Thyroid gland (tissue), 4 donors: Measurements from ENCODE around the gene SPAG7. TPM values are rescaled to one million over a fixed set of nuclear protein-coding genes. Genes with fewer than 3 reads are reported as not detected.
A peak's percentile ranks its signal among the peaks of the same experiment; 100 is the strongest.

ENCODE experiments used
- DNase-seq, 2 donors: peaks; one replicate each; pipeline ENCODE4 v3.0.0-alpha.2; 2019
- H3K27ac ChIP-seq, 3 donors: fragments of 200-600 bp; sonication (generic); 1 replicate in 2 of 3; 2 replicates in 1 of 3; pipeline ENCODE4 v1.5.1; 2016 to 2019; ENCODE audit warnings: mild to moderate bottlenecking in 1 of 3, moderate library complexity in 1 of 3
- H3K27me3 ChIP-seq: fragments of 200-600 bp; sonication (generic); one replicate; pipeline ENCODE4 v1.5.1; 2019
- H3K36me3 ChIP-seq, 2 donors: fragments of 200-600 bp; sonication (generic); one replicate each; pipeline ENCODE4 v1.5.1; 2016 to 2019
- H3K4me1 ChIP-seq, 2 donors: fragments of 200-600 bp; sonication (generic); one replicate each; pipeline ENCODE4 v1.5.1; 2017 to 2019
- H3K4me3 ChIP-seq, 3 donors: fragments of 200-600 bp; sonication (generic); replicated peaks in 1 of 3; 1 replicate in 2 of 3; 2 replicates in 1 of 3; pipeline ENCODE4 v1.5.1; 2016; ENCODE audit warnings: mild to moderate bottlenecking in 1 of 3
- H3K9me3 ChIP-seq: fragments of 200-600 bp; sonication (generic); one replicate; pipeline ENCODE4 v1.5.1; 2017
- POLR2A ChIP-seq, 2 donors: fragments of 450-650 bp; IDR thresholded peaks; one replicate each; pipeline ENCODE4 v1.6.1; 2017; ENCODE audit warnings: antibody characterized with exemption in 2 of 2, mild to moderate bottlenecking in 2 of 2, moderate library complexity in 1 of 2
- WGBS, 2 donors: methylation state at CpG; one replicate each; pipeline ENCODE4 v1.1.5; 2017; 5-methylcytosine and 5-hydroxymethylcytosine counted together
- intact Hi-C: fragments of 100-400 bp; cut with DNase I; formaldehyde crosslinking; loops from one replicate; pipeline ENCODE4 v1.15.1; 2023
- total RNA-seq, 4 donors: library from RNA; depleted of rRNA; stranded (reverse); fragments of >200 nt; gene quantifications; one replicate each; pipeline ENCODE4 v1.2.3, GENCODE V29; 2016
- TF ChIP-seq, protein P1 (sequence below), 6 experiments: fragments of 200-600 bp in 3 of 6; fragments of 450-650 bp in 3 of 6; sonication (generic) in 3 of 6; IDR thresholded peaks; one replicate each; pipeline ENCODE4 v1.5.1; 2016 to 2019; ENCODE audit warnings: antibody characterized with exemption in 6 of 6, mild to moderate bottlenecking in 2 of 6, inconsistent platforms in 1 of 6, moderate library complexity in 1 of 6

The SPAG7 gene, protein sequence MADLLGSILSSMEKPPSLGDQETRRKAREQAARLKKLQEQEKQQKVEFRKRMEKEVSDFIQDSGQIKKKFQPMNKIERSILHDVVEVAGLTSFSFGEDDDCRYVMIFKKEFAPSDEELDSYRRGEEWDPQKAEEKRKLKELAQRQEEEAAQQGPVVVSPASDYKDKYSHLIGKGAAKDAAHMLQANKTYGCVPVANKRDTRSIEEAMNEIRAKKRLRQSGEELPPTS
- 10 to 100 TPM; 50.5 to 69.7 (median 68.3) TPM for total RNA-seq

GRCh38 chr17:4967539-4968485, at the start of gene SPAG7:
SPAG7 (minus strand) TSS chr17:4967817; CDS start chr17:4967804, 13 bp downstream.
- intact Hi-C loops: no loop called here
- peak in 1 of 2 donors; percentile 75 for TF ChIP-seq POLR2A (IDR thresholded peaks at IDR 0.05)
- TF ChIP-seq, protein P1, sequence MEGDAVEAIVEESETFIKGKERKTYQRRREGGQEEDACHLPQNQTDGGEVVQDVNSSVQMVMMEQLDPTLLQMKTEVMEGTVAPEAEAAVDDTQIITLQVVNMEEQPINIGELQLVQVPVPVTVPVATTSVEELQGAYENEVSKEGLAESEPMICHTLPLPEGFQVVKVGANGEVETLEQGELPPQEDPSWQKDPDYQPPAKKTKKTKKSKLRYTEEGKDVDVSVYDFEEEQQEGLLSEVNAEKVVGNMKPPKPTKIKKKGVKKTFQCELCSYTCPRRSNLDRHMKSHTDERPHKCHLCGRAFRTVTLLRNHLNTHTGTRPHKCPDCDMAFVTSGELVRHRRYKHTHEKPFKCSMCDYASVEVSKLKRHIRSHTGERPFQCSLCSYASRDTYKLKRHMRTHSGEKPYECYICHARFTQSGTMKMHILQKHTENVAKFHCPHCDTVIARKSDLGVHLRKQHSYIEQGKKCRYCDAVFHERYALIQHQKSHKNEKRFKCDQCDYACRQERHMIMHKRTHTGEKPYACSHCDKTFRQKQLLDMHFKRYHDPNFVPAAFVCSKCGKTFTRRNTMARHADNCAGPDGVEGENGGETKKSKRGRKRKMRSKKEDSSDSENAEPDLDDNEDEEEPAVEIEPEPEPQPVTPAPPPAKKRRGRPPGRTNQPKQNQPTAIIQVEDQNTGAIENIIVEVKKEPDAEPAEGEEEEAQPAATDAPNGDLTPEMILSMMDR (IDR thresholded peaks at IDR 0.05): peak in 1 of 6 experiments; percentile 11
- peak; percentile 94 for DNase-seq
- H3K4me3 ChIP-seq: peak within 1 kb of the TSS; percentile 56 to 88 (median 65)
- no peaks in the 10 kb centered on the region for H3K27me3 ChIP-seq
- peaks cover 11 to 13% of the 10 kb centered on the region in 2 donors for H3K36me3 ChIP-seq
- WGBS, 2 donors: 2 to 3% methylated on average over 40 to 48 of the region's 66 CpGs
- peaks cover 20 to 26% of the 10 kb centered on the region in 2 donors for H3K4me1 ChIP-seq
- H3K9me3 ChIP-seq: no peaks in the 10 kb centered on the region
- H3K27ac ChIP-seq: peak within 1 kb of the TSS; percentile 79 to 93 (median 90)

DNA sequence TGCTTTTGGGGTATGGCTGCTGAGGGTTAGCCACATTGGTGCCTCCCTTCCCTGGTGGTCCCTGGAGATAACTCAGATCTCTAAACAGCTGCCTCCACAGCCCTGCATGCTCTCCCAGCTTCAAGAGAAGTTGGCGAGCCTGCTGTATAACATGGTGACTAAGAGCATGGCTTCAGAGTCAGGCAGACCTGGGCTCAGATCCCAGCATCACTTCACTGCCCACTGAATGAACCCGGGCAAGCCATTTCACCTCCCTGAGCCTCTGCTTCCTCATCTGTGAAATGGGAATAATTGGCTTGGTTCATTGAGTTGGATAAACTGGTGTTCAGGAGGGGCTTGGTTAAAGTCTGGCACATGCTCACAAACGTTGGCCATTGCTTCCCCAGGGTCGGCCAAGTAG, 46.7 kb upstream of the SPAG7 start:
- no peaks in the 10 kb centered on the region for H3K27me3 ChIP-seq
- H3K4me1 ChIP-seq: no peaks in the 10 kb centered on the region
- WGBS, 2 donors: 94% methylated on average over 2 to 4 of the region's 4 CpGs
- no peak overlapping the region for H3K4me3 ChIP-seq
- no peak for TF ChIP-seq POLR2A (IDR thresholded peaks at IDR 0.05)
- TF ChIP-seq, protein P1 (IDR thresholded peaks at IDR 0.05): no peak
- DNase-seq: no peak
- H3K9me3 ChIP-seq: no peaks in the 10 kb centered on the region
- intact Hi-C loops: no loop called here
- peaks cover 32 to 56% of the 10 kb centered on the region in 2 donors for H3K36me3 ChIP-seq
- H3K27ac ChIP-seq: no peak overlapping the region

DNA sequence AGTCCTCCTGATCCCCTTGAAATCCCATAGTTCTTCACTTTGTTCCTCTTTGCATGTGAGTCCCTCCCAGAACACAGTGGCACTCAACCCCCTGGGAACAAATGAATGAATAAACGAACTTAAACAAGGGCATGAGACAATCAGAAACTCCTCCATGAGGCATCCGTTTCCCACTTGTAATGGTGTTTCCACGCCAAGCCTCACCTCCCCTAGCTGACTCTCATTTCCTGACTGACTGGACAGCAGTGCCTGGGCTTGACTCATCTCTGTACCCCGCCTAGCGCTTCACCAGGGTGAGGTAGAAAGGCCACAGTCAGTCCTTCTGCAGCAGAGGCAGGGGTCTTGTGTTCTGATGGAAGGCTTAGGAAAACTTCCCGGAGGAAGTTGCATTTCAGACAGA, 44.3 kb upstream of the SPAG7 start:
- Histone ChIP-seq H3K36me3 (peaks cover 45 to 66% of the 10 kb centered on the region in 2 donors), H3K4me1 (no peaks in the 10 kb centered on the region), H3K27me3 (no peaks in the 10 kb centered on the region), H3K27ac (no peak overlapping the region), H3K9me3 (no peaks in the 10 kb centered on the region), H3K4me3 (no peak overlapping the region)
- 78 to 84% methylated on average over 6 of the region's 6 CpGs for WGBS, 2 donors
- no peak for DNase-seq
- TF ChIP-seq, protein P1 (IDR thresholded peaks at IDR 0.05): no peak
- TF ChIP-seq POLR2A (IDR thresholded peaks at IDR 0.05): no peak
- intact Hi-C loops: no loop called here

DNA sequence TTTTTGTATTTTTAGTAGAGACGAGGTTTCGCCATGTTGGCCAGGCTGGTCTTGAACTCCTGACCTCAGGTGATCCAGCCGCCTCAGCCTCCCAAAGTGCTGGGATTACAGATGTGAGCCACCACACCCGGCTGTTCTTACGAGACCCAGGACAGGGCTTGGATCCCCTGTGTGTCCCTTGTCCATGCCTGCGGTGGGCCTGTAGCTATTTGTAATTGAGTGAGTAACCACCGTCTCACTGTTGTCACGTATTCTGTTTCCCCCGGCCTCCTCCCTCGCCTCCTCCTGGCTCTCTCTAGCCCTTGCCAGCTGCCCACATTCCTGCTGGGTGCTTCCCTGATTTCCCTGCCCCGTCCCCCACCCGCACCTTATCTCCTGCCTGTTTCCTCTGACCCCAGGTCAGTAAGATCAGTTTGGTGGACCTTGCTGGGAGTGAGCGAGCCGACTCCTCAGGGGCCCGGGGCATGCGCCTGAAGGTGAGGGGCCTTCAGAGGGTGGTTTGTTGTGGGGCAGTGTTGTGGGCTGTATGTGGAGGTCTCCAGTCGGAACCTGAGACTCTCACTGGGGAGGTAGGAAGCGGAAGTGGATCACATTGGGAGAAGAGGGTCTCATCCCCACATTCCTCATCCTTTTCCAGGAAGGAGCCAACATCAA, 35.7 kb upstream of the SPAG7 start:
- no peak overlapping the region for H3K4me3 ChIP-seq
- H3K27ac ChIP-seq: no peak overlapping the region
- peaks cover 73% of the 10 kb centered on the region in 2 donors for H3K36me3 ChIP-seq
- no peaks in the 10 kb centered on the region for H3K27me3 ChIP-seq
- peaks cover 14 to 18% of the 10 kb centered on the region in 2 donors for H3K4me1 ChIP-seq
- intact Hi-C loops: no loop called here
- no peaks in the 10 kb centered on the region for H3K9me3 ChIP-seq
- DNase-seq: no peak
- 97% methylated on average over 17 to 18 of the region's 18 CpGs for WGBS, 2 donors
- TF ChIP-seq, protein P1 (IDR thresholded peaks at IDR 0.05): no peak
- TF ChIP-seq POLR2A (IDR thresholded peaks at IDR 0.05): no peak
